Endothelial cell of umbilical vein (primary cell): ENCODE data around the gene CENPL.

Experiments
- CTCF ChIP-seq, 2 donors: IDR thresholded peaks; 1 replicate in 1 of 2; 2 replicates in 1 of 2; pipeline ENCODE4 v1.5.1; 2011; ENCODE audit warnings: low read length in 2 of 2, mild to moderate bottlenecking in 2 of 2, moderate library complexity in 2 of 2, control low read depth in 1 of 2, inconsistent platforms in 1 of 2, low read depth in 1 of 2; ENCODE audit not compliant: insufficient read depth in 1 of 2; ENCODE audit errors: extremely low read depth in 1 of 2
- MAX ChIP-seq: IDR thresholded peaks from 2 replicates; pipeline ENCODE4 v1.6.1; 2011; ENCODE audit not compliant: insufficient read depth, insufficient read length
- MYC ChIP-seq: IDR thresholded peaks from one replicate; pipeline ENCODE4 v1.6.1; 2011; ENCODE audit warnings: mild to moderate bottlenecking, low read depth, low read length
- POLR2A ChIP-seq: IDR thresholded peaks from 2 replicates; pipeline ENCODE4 v1.6.1; 2012; ENCODE audit warnings: low read depth, mild to moderate bottlenecking, control low read depth, low read length
- POLR2AphosphoS5 ChIP-seq: IDR thresholded peaks from 2 replicates; pipeline ENCODE4 v1.6.1; 2012; ENCODE audit warnings: low read depth, mild to moderate bottlenecking, control low read depth, low read length, moderate library complexity; ENCODE audit not compliant: insufficient read depth

GRCh38 chr1:173856903-173857302 lies 32.2 kb upstream of the CENPL start:
- TF ChIP-seq CTCF (IDR thresholded peaks at IDR 0.05; ENCODE audit: extremely low read depth in 1 of 2, insufficient read depth in 1 of 2, low read depth in 1 of 2, low read length in 2 of 2) (no peak), POLR2A (peak; percentile 34), POLR2AphosphoS5 (no peak), MYC (no peak), MAX (no peak)
